HG03280 (cell line): ENCODE results near the gene SENP1.

Experiments
- ATAC-seq: cut with Tn5 transposase; IDR thresholded peaks from one replicate; pipeline ENCODE4 v1.9.1; 2021; ENCODE audit warnings: mild to moderate bottlenecking, moderate library complexity; ENCODE audit not compliant: unreplicated experiment

The SENP1 gene

DNA sequence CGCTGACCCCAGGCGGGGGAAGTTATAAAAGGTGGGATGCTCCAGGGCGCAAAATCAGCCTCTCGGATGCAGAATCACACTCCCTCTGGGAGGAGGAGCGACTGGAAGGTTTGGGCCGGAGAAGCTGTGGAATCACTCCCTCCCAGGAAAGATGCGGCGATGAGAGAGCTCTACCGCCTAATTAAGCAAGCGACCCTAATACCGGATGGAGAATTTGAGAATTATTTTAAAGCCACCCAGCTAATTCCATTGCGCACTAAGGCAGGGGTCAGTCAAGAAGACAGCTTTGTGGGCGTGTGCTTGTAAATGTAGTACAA lies 103.5 kb downstream of the SENP1 start:
- ATAC-seq, result no peak

DNA sequence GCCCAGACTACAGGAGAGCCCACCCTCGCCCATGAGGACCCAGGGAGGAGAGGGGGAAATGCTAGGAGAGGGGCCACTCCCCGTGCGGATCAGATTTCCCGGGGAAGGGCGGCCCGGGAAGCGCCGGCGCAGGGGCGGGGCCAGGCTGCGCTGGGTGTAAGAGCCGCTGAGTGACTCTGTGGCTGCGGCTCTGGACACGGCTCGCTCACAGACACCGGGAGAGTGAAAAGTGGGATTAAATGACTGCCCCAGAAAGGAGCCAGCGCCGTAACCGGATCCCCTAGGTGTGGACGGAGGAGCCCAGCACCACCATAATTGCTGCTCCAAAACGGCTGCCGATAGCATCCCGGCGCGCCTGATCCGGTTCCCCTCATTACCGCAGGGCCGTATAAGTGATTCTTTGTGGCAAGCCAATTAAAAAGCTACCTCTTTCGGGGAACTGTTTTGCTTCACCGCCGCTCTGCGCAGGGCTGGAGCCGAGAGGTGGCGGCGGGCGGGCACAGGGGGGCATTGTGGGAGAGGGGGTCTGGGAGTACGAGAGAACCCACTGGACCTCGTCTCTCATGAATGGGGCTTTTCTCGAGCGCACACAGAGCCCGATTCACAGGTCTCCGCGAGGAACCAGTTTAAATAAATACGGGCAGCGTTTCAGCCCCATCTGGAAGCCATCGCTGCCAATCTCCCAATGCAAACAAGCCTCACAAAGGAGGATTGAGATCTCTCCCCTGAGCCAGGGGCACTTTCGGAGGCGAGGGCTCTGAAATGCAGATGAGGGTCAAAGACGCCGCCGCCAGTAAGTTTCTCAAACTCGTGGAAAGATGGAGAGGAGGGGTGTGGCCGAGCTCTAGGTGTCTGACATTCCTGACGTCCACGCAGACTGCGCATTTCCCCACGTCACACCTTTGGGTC lies 104.1 kb downstream of the SENP1 start:
- no peak for ATAC-seq

DNA sequence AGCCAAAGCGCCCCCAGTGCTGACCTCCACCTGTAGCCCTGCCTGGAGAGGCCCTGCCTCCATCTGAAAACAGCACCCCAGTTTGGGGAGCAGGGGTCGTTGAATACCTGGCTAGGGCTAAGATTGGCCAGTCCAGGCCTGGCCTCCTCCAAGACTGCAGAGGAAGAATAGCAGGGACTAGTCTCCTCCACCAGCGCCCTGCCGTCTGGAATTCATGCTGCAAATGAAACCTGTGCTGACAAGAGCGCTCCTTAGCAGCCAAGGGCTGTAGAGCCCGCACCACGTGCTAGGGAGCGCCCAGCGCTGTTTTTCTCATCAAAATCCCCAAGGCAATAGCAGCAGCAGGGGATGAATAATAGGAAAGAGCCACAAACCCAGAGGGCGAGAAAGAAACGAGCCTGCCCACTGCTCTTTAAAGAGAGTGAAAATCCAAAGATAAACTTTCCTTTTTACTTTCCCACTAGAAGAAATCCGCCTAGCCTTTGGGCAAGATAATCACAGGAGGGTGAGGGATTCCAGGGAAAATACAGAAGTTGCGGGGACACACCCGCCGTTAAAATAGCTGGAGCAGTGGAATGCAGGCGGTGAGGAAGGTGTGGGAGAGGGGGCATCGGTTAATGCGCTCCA lies 104.9 kb downstream of the SENP1 start:
- ATAC-seq, result no peak

DNA sequence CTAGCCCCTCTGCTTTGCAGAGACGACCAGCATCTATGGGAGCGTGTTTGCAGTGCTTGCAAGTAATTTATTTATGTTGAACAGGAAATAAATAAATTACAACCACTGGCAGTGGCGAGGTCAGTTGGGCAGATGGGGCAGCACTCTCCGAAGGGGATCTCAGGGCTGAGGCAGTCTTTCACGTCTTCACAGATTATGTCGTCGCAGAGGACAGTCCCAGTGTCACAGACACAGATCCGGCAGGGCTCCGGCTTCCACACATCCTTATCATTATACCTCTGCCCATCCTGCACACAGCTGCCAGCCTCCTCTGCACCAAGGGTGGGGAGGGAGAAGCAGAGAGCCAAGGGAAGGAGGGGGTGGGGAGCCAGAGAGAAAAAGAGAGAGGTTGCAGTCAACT lies 106.1 kb downstream of the SENP1 start:
- ATAC-seq, result no peak

DNA sequence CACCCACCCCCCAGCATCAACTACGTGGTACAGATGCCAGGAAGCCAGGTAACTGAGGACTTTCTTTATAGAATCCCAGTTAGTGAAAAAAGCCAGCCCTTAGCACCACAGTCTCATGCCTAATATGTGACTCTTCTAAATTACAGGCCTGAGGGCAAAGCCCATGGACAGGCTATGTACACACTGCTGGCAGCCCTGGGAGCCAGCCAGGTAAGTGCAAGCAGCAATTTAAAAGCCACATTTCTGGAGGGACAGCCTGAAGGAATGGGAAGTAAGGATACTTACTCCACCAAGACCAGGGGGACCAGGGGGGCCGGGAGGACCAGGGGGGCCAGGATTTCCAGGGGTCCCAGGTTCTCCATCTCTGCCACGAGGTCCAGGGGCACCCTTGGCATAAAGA lies 108.6 kb downstream of the SENP1 start:
- ATAC-seq, result no peak

DNA sequence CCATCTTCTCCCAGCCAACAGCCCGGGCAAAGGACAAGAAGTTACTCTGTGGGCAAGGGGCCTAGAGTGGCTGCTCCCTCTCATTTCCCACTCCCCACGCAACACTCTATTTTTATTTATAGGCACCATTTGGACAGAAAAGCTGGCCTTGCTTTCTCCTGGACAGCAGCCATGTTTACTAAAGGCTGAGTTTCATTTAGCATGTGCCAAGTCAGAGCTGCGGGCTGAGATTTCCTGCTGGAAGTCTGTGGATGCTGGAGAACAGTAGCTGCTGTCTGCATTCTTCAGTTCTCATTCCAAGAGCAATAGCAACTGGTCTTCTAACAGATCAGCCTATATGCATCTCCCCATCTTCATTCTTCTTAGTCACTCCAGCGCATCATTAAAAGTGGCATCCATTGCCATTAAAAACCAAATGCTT lies 109.9 kb downstream of the SENP1 start:
- no peak for ATAC-seq

DNA sequence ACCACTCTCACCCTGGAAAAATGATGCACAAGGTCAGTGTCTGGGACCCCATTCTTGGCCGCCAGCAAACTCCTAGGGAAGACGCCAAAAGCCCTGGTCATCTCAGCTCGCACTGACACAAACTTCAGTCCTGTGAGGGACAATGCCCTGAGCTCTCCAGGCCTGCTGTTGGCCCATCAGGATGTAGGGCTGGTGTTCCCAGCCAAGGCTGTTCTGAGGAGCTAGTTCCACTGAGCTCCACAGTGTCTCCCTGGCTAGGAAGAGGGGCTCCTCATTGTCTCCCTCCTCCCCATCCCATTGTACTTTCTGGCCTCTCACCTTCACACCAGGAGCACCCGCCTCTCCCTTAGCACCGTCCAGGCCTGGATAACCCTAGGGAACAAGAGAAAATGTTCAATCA lies 112.4 kb downstream of the SENP1 start:
- no peak for ATAC-seq
